ENCODE data around the gene DUSP10. TPM values are rescaled to one million over a fixed set of nuclear protein-coding genes. Genes with fewer than 3 reads are reported as not detected.

Gene DUSP10
- total RNA-seq, 2 donors from 2014 or later = 5.4 to 12.2 TPM

DNA sequence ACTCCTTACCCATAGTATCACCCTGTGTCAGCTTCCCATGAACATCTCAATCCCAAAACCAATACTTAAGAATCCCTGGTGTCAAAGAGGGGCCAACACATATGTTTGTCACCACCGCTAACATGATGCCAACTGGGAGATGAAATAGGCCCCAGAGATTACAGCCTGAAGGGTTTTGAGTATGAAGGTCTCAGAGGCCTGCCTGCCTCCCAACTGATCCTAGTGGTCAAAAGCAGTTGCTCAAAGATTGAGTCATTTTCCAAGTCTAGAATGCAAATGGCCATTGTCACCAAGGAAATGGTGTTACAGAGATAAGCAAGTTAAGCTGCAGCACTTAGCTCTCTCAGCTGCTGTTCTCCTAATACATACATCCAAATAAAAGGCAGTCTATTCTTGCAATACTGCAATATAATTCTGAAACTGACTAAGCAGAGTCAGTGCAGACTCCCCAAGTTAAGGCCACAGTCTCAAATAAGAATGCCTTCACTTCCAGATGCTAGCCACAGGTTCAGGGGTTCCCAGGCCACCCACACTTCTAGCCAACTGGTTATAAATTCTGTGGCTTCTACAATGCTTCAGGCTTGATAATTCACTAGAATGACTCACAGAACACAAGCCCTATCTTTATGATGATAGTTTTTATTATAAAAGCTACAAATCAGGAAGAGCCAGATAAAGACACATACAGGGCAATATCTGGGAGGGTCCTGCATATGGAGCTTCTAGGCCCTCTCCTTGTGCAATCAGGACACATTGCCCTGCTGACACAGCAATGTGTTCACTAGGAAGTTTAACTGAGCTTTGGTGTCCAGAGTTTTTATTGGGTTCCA lies 18.7 kb downstream of the DUSP10 start:
- H3K27me3 ChIP-seq = no peaks in the 10 kb centered on the region
- H3K36me3 ChIP-seq (replicated peaks in 1 of 2; ENCODE audit: insufficient read depth in 1 of 2, low read depth in 2 of 2) = no peaks in the 10 kb centered on the region
- H3K4me1 ChIP-seq = peaks cover 51% of the 10 kb centered on the region
- WGBS, 2 donors = 100% methylated on average over 1 of the region's 1 CpG
- TF ChIP-seq POLR2A (IDR thresholded peaks at IDR 0.05) (no peak), CTCF (IDR thresholded peaks at IDR 0.05) (no peak)
- DNase-seq (no peak), ATAC-seq (no peak)
- no peaks in the 10 kb centered on the region for H3K9me3 ChIP-seq
- intact Hi-C loops (cut with DNase I) = no loop called here
- H3K4me3 ChIP-seq = no peak overlapping the region
- H3K27ac ChIP-seq = no peak overlapping the region

DNA sequence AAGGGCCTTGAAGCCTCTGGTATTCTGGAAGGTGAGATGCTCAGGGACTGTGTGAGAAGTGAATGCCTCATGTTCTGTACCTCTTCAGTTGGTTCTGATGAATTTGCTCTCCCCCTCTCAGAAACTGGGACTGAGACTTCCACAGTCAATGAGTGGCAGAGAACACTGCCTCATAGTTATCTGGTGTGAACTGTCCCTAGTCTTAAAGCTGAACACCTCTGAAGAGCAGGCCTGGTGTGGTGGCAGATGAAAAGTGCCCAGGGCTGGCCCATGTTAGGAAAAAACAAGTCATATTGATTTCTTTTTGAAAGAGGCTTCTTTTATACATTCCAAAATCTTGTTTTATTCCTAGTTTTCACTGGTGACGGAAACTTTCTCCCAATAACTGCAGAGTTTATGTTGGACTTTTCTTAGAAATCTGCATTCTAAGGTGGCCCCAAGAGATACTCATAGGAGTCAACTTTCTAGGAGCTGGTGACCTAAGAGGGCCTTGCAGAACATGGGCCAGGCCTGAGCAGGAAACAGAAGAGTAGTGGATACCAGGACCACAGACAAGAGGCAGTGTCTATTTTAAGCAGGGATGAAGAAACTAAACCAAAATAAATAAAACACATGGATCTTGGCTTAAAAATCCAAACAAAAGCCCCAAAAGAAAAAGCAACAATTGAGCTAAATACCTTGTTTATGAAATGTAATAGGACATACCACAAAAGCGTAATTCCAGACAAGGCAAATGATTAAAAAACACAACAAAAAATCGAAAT lies 19.5 kb downstream of the DUSP10 start:
- 88 to 92% methylated on average over 3 of the region's 3 CpGs for WGBS, 2 donors
- ATAC-seq (no peak), DNase-seq (no peak)
- H3K4me3 ChIP-seq = no peak overlapping the region
- no peak overlapping the region for H3K27ac ChIP-seq
- intact Hi-C loops (cut with DNase I) = no loop called here
- TF ChIP-seq POLR2A (IDR thresholded peaks at IDR 0.05) (no peak), CTCF (IDR thresholded peaks at IDR 0.05) (no peak)
- H3K9me3 ChIP-seq = no peaks in the 10 kb centered on the region
- H3K4me1 ChIP-seq = peaks cover 49% of the 10 kb centered on the region
- H3K27me3 ChIP-seq = no peaks in the 10 kb centered on the region
- H3K36me3 ChIP-seq (replicated peaks in 1 of 2; ENCODE audit: insufficient read depth in 1 of 2, low read depth in 2 of 2) = no peaks in the 10 kb centered on the region

DNA sequence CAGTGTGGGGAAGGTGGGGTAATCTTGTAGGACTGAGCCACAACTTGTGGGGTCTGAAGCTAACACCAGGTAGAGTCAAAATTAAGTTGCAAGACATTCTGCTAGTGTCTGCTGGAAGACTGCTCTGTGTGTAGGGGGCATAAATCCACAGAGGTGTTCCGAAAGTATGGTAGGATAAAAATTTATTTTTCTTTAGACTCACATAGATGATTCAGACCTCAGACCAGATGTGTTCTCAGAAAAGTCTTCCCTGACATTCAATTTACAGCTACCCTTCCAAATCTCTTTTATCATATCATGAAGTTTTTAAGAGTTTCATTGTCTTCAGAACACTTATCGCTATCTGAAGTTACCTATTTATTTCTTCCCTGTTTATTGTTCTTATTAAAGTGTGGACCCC lies 21.3 kb downstream of the DUSP10 start:
- H3K27ac ChIP-seq = no peak overlapping the region
- no peaks in the 10 kb centered on the region for H3K9me3 ChIP-seq
- 93 to 98% methylated on average over 2 of the region's 2 CpGs for WGBS, 2 donors
- H3K27me3 ChIP-seq = no peaks in the 10 kb centered on the region
- H3K4me1 ChIP-seq = peaks cover 54% of the 10 kb centered on the region
- H3K36me3 ChIP-seq (replicated peaks in 1 of 2; ENCODE audit: insufficient read depth in 1 of 2, low read depth in 2 of 2) = no peaks in the 10 kb centered on the region
- no peak for ATAC-seq
- no peak for DNase-seq
- TF ChIP-seq CTCF (IDR thresholded peaks at IDR 0.05) (no peak), POLR2A (IDR thresholded peaks at IDR 0.05) (no peak)
- intact Hi-C loops (cut with DNase I) = no loop called here
- no peak overlapping the region for H3K4me3 ChIP-seq

DNA sequence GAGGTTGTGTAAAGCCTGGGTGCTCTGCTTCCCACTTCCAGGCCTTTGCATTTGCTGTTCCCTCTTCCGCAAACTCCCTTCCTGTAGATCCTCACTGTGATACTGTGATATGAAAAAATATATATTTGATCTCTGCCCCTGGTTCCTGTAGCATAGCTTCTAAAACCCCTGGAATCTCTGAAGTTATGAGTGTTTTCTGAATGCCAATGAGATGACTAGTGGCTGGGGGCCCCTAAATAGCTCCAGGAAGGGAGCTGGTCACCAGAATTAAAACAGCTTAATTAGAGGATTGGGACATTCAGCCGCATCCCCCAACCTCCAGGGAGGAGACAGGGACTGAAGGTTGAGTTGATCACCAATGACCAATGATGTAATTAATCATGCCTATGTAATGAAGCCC lies 21.9 kb downstream of the DUSP10 start:
- H3K9me3 ChIP-seq = no peaks in the 10 kb centered on the region
- H3K27me3 ChIP-seq = no peaks in the 10 kb centered on the region
- H3K36me3 ChIP-seq (replicated peaks in 1 of 2; ENCODE audit: insufficient read depth in 1 of 2, low read depth in 2 of 2) = no peaks in the 10 kb centered on the region
- H3K27ac ChIP-seq = no peak overlapping the region
- intact Hi-C loops (cut with DNase I) = no loop called here
- H3K4me3 ChIP-seq = no peak overlapping the region
- 96 to 100% methylated on average over 2 of the region's 2 CpGs for WGBS, 2 donors
- no peak for ATAC-seq
- peaks cover 56% of the 10 kb centered on the region for H3K4me1 ChIP-seq
- no peak for TF ChIP-seq CTCF (IDR thresholded peaks at IDR 0.05)
- TF ChIP-seq POLR2A (IDR thresholded peaks at IDR 0.05) = no peak
- DNase-seq = no peak

Data from body of pancreas (tissue), 4 donors.